HG03457 (cell line): ENCODE data around the gene KIF27.
"Not testable (repeated sequence)": the region's sequence is repeated elsewhere in the genome, so short reads cannot be mapped to it uniquely, and the experiment has no call there.

ENCODE experiments used
- ATAC-seq: cut with Tn5 transposase; IDR thresholded peaks from one replicate; pipeline ENCODE4 v1.9.1; 2021; ENCODE audit warnings: moderate number of reproducible peaks; ENCODE audit not compliant: unreplicated experiment

Gene KIF27, protein sequence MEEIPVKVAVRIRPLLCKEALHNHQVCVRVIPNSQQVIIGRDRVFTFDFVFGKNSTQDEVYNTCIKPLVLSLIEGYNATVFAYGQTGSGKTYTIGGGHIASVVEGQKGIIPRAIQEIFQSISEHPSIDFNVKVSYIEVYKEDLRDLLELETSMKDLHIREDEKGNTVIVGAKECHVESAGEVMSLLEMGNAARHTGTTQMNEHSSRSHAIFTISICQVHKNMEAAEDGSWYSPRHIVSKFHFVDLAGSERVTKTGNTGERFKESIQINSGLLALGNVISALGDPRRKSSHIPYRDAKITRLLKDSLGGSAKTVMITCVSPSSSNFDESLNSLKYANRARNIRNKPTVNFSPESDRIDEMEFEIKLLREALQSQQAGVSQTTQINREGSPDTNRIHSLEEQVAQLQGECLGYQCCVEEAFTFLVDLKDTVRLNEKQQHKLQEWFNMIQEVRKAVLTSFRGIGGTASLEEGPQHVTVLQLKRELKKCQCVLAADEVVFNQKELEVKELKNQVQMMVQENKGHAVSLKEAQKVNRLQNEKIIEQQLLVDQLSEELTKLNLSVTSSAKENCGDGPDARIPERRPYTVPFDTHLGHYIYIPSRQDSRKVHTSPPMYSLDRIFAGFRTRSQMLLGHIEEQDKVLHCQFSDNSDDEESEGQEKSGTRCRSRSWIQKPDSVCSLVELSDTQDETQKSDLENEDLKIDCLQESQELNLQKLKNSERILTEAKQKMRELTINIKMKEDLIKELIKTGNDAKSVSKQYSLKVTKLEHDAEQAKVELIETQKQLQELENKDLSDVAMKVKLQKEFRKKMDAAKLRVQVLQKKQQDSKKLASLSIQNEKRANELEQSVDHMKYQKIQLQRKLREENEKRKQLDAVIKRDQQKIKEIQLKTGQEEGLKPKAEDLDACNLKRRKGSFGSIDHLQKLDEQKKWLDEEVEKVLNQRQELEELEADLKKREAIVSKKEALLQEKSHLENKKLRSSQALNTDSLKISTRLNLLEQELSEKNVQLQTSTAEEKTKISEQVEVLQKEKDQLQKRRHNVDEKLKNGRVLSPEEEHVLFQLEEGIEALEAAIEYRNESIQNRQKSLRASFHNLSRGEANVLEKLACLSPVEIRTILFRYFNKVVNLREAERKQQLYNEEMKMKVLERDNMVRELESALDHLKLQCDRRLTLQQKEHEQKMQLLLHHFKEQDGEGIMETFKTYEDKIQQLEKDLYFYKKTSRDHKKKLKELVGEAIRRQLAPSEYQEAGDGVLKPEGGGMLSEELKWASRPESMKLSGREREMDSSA (N-terminal part only)

DNA sequence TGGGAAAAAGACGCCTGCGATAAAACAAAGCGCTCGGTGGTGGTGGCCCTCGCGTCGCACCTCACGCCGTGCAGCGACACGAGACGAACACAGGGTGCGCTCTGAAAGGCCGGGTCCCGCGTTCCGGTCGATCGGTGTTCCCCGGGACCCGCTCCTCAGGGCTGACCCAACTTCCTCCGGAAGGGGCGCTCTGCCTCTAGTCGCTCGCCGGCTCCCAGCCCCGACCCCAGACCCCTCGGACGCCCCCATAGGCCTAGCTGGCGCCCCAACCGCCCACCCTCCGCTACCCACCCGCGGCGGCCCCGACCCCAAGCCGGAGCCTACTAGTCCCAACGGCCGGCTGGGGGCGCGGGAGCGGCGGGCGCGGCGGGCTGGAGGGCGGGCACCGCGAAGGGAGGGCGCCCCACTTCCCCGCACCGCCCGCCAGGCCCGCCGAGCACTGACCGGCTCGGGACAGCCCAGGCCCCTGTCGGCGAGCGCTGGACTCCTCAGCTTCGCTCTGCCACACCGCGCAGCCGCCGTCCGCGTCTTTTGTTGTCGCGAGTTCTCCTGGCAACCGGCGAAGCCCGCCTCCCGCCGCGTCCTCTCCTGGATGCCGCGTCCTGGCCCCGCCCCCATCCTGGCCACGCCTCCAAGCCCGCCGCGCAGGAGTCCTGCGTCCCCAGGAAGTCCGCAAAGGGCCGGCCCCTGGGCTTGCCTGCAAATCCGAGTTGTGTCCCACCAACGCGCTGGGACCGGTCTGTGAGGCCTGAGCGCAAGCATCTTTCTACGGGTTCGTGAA is at the start of gene KIF27:
Gene KIF27, minus strand, starts transcription at position 506 of the 781 bp plus-strand sequence. CDS start 5,841 bp downstream, outside the sequence.
- peak; percentile 94 for ATAC-seq

GRCh38 chr9:83969602-83970001 is 48.4 kb upstream of the KIF27 start:
- ATAC-seq, result no peak

DNA sequence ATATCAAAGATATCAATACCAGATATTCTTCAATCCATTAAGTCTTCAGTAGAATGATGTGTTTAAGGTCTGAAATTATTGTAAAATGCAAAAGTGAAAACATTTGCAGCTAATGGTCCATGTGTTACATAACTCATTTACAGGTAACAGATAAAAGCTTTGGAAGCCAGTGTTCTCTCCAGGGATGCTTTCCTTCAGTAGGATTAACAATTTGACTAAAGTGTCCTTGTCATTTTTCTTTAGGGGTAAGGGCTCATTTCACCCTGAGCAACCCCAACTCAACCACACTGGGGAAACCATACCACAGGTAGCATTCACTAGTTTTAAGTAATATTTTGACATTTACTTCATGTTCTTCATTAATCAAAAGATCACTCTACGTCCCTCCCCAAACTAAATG is 45.8 kb upstream of the KIF27 start:
- ATAC-seq, result no peak

- ATAC-seq, result no peak
Measured at GRCh38 chr9:83966209-83966582, 45.0 kb upstream of the KIF27 start.

DNA sequence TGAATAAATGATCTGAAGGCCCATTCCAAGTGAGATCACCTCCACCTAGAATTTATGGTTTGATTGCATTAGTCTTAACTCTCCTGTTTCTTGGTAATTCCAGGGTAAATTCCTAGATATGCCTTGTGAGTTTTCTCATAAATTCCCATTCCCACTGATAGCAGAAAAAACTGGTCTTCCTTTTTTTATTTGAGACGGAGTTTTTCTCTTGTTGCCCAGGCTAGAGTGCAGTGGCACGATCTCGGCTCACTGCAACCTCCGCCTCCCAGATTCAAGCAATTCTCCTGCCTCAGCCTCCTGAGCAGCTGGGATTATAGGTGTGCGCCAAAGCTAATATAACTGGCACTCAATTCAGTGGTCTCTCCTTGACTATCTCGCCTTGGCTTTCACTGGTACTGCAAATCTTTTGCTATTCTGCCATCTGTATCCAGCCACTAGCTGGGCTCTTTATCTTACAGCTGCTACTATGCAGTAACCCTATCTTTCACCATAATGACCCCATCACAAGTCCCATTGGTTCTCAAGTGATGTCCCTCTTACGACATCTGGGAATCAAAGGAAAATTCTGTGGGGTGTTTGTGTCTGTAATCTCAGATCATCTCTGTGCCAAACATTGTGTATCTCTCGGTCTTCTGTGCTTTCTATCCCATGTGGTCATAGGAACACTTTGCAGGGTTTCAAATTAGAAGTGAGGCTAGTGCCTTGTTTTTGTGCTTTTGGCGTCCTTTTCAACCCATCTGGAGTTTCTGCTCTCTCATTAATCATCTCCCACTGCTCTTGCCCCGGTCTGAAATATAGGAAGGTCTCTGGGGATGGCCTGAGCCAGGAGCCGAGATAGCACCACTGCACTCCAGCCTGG is 44.3 kb upstream of the KIF27 start:
- ATAC-seq, result no peak

GRCh38 chr9:83964973-83965349 is 43.7 kb upstream of the KIF27 start:
- ATAC-seq, result no peak

GRCh38 chr9:83962165-83962564 is 40.9 kb upstream of the KIF27 start:
- ATAC-seq, result no peak

DNA sequence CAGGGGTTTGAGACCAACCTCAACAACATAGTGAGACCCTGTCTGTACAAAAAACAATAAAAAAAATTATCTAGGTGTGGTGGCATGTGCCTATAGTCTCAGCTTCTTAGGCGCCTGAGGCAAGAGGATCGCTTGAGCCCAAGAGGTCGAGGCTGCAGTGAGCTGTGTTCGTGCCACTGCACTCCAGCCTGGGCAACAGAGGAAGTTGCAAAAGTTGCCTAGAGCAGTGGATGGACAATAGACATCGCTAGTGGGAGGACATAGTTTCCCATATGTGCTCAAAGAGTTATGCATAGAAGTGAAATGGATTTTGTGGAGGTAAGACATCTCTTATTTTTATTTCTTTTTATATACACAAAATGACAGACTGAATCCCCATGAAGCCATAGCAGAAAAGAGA is 39.8 kb upstream of the KIF27 start:
- no peak for ATAC-seq

GRCh38 chr9:83959061-83959460 is 37.8 kb upstream of the KIF27 start:
- no peak for ATAC-seq

DNA sequence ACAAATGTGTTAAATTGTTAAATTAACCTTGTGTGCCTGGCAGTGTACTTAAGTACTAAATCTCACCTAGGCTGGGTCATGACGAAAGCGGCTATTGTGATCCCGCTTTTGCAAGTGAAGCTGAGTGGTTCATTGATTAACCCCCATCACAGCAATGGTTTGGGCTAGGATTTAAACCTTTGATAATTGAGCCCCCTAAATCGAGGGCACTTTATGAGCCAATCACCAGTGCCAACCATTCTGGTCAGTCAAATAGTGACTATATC is 35.9 kb upstream of the KIF27 start:
- no peak for ATAC-seq

DNA sequence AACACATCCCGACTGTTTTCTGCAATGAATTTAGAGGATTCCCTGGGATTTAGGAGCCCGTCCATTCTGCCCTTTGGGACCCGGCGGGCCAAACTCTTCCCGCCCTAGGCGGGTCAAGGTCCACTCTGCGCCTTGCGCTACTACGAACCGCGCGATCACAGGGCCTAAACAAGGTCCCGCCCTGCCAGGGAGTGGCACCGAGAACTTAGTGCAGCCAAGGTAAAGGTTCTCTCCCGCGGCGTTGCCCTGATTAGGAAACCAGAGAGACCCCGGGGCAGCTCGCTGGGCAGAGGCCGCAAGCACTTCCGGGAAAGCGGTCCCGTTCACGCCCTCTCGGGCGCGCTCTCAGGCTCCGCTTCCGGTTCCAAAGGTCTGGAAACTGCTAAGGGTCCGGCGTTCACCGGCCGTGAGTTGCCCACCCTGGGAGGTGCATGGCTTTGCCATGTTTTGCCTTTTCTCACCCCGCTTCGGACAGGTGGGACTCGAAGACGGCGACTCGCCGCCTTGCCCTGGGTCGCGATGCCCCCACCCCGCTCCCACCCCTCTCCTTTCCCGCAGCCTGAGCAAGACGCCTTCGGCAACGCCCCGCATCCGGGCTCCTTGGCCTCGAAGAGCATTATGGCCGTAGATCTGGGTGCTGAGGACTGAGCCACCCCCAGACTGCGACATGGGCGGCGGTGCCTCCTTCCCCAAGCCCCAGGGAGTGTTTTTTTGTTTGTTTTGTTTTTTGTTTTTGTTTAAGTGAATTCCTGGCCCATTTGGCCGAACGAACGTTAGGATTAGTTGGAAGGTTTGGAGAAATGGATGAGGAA is 35.4 kb upstream of the KIF27 start:
- ATAC-seq, result peak; percentile 88

GRCh38 chr9:83956086-83956435 is 34.8 kb upstream of the KIF27 start:
- peak; percentile 37 for ATAC-seq

GRCh38 chr9:83948096-83948495 is 26.9 kb upstream of the KIF27 start:
- not testable (repeated sequence) for ATAC-seq

- no peak for ATAC-seq
Measured at GRCh38 chr9:83940590-83941303, 19.5 kb upstream of the KIF27 start.

DNA sequence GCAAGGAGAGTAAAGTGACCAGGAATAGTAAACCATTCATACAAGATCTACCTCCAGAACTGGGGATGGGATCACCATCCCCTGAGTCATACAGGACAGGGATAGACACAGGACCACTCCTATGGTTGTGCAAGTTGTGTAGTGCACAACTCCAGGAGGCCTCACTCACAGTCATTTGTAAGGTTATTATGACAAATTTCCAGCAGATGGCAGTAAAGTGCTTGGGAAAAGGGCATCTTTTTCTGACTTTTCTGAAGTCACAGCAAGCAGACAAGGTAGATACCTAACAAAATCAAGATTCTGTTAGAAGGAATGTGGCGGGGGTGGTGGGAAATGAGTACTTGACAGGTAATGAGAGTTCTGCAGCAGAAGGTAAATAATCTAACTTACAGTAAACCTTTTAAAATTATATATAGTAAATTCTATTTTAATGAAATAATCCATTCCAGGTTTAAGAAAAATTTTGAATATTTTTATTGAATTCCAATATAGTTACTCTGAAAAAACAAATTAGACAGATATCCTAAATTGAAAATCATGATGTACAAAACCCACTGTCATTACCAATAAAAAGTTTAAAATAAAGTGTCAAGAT is 16.7 kb upstream of the KIF27 start:
- no peak for ATAC-seq

GRCh38 chr9:83936523-83936922 is 15.3 kb upstream of the KIF27 start:
- ATAC-seq, result no peak

DNA sequence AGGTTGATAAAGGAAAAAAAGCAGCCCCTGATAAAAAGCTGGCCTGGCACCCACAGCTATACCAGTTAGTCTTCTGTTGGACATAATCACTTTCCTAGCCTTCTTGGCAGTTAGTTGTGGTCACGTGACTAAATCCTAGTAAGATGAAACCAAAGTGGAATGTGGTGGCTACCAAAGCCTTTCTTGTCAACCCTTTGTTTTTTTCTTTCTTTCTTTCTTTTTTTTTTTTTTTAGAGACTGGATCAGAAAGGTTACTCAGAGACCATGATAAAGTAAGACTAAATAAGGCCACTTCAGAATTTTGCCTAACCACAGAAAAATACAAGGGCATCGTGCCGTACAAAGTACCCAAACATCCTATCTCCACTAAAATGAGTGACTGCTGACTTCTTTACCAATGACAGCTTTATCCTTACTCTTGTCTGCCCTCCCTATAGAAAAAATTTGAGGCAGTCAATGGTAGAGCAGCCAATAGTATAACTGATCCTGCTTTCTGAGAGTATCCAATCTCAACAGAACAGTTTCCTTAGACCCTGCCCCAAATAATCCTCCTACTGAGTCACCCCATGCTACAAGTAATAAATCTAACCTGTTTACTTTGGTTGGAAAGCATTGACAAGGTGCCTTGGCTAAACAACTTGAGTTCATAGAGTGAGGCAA is 14.2 kb upstream of the KIF27 start:
- ATAC-seq, result no peak
